Chondrocyte (in vitro differentiated cells): Measurements from ENCODE around the gene TRIM45. TPM values are rescaled to one million over a fixed set of nuclear protein-coding genes. Genes with fewer than 3 reads are reported as not detected.
A peak's percentile ranks its signal among the peaks of the same experiment; 100 is the strongest.

Experiments
- DNase-seq: peaks from one replicate; pipeline ENCODE4 v3.0.0; 2021; ENCODE audit warnings: mixed read lengths, low spot score
- H3K27ac Mint-ChIP-seq: one replicate; pipeline ENCODE4 v1.8.0; 2021; ENCODE audit warnings: mild to moderate bottlenecking, moderate library complexity, mixed read lengths; ENCODE audit not compliant: unreplicated experiment
- H3K27me3 Mint-ChIP-seq: 2 replicates; pipeline ENCODE4 v1.8.0; 2021; ENCODE audit warnings: low read depth, mixed read lengths
- H3K36me3 Mint-ChIP-seq: 2 replicates; pipeline ENCODE4 v1.8.0; 2021; ENCODE audit warnings: low read depth, mixed read lengths
- H3K4me1 Mint-ChIP-seq: 2 replicates; pipeline ENCODE4 v1.8.0; 2021; ENCODE audit warnings: low read depth, mild to moderate bottlenecking, mixed read lengths
- H3K4me3 Mint-ChIP-seq: one replicate; pipeline ENCODE4 v1.8.0; 2021; ENCODE audit warnings: mild to moderate bottlenecking, moderate library complexity, mixed read lengths; ENCODE audit not compliant: unreplicated experiment
- H3K9me3 Mint-ChIP-seq: 2 replicates; pipeline ENCODE4 v1.8.0; 2021; ENCODE audit warnings: low read depth, mixed read lengths
- CTCF ChIP-seq: fragments of 200-600 bp; sonication (generic); IDR thresholded peaks from 2 replicates; pipeline ENCODE4 v1.5.0; 2021; ENCODE audit warnings: antibody characterized with exemption, mild to moderate bottlenecking, moderate library complexity
- long read RNA-seq: library from polyadenylated mRNA; stranded (forward); transcript quantifications from one replicate; pipeline ENCODE4 v2.0.0, GENCODE V29; 2021
- total RNA-seq: library from RNA; stranded (reverse); gene quantifications from 3 replicates; pipeline ENCODE4 v1.2.1, GENCODE V29; 2021

Gene TRIM45, protein sequence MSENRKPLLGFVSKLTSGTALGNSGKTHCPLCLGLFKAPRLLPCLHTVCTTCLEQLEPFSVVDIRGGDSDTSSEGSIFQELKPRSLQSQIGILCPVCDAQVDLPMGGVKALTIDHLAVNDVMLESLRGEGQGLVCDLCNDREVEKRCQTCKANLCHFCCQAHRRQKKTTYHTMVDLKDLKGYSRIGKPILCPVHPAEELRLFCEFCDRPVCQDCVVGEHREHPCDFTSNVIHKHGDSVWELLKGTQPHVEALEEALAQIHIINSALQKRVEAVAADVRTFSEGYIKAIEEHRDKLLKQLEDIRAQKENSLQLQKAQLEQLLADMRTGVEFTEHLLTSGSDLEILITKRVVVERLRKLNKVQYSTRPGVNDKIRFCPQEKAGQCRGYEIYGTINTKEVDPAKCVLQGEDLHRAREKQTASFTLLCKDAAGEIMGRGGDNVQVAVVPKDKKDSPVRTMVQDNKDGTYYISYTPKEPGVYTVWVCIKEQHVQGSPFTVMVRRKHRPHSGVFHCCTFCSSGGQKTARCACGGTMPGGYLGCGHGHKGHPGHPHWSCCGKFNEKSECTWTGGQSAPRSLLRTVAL
- 5.3 to 6.3 TPM (median 6.0 TPM) in 3 replicates for total RNA-seq
- long read RNA-seq, partial matches to known transcripts, result 0 of 3 reads
- long read RNA-seq, other reads (novel, unspliced or antisense), result 2 of 3 reads

DNA sequence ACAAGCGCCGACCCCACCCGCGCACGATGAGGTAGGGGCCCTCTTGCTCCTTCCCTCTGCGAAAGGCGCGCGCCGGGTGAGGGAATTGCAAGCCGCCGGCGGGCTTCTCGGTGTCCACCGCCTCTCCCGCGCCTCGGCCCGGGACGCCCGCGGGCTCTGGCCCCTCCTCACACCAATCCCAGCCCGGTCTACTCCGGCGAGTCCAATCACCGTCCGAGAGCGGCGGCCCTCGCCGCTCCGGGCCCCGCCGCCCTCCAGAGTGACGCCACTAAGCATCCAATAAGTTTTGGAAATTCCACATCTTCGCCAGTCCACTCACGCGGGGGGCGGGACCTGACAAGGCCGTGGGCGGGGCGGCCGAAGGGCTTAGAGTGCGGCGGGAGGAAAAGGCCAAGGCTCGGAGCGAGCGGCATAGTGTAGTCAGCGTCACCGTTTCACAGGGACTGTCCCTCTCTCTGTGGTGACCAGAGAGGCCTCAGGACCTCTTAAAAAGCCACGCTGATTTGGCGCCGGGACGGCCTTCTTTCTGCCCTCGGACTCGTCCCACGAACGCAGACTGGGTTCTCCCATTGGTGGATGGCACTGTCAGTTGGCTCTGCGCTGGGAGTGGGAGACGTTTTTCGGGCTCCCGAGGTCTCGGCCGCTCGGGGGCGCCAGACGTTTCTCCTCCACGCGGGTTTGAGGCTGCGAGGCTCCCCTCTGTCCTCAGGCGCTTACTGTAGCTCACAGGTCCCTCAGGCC is at the start of gene TRIM45:
TRIM45 (minus strand) TSS at position 161 of the 741 bp plus-strand sequence. CDS start 548 bp downstream, outside the sequence.
- peak; percentile 97 for DNase-seq
- H3K4me1 Mint-ChIP-seq, result peaks cover 10% of the 10 kb centered on the region
- H3K9me3 Mint-ChIP-seq, result no peaks in the 10 kb centered on the region
- peak; percentile 90 for TF ChIP-seq CTCF
- no peaks in the 10 kb centered on the region for H3K36me3 Mint-ChIP-seq
- H3K27ac Mint-ChIP-seq, result peak within 1 kb of the TSS; percentile 95
- no peaks in the 10 kb centered on the region for H3K27me3 Mint-ChIP-seq
- H3K4me3 Mint-ChIP-seq, result peak within 1 kb of the TSS; percentile 84

DNA sequence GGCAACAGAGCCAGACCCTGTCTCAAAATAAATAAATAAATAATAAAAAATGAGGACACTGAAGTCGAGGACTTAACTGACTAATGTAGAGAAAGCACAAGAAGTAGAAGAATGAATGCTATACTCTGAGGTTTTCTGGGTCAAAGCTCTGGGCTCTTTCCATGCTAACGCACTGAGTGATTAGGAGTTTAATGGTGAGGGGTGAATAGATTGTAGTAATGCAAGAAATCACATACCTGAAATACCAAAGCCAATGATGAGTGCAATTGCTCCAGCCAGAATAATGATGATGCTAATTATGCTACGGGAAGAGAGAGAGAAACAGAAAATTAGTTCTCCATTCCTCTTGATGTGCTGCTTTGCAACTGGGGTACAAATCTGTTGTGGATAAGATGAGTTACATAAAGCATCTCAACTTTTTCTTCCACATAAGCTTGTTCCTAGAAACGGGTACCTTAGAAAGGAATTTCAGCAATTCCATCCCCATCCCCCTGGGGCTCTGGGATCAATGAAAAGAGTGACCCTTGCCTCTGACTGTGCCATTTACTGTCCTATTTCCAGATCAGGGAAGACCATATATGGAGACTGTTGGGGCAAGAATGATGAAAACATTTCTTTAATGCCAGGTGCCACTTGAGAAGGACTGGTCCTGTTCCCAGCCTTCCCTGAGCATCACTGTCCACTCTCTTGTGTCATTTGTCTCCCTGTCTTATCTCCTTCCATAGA is 48.5 kb upstream of the TRIM45 start:
- no peak for DNase-seq
- no peak for TF ChIP-seq CTCF

DNA sequence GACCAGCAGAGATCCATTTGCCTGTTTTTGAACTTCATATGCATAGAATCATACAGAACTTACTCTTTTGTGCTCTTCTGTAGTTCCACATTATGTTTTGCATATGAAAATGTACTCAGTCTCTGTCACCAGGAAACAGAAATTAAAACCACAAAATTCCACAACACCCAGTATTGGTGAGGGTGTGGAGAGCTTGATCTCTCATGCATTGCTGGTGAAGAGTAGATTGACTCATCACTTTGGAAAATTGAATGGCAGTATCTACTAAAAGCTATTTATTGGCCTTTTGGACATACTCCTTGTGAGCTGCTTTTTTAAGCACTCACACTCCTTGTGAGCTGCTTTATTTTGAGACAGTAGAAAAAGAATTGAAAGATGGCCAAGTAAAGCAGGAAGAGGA is 45.9 kb upstream of the TRIM45 start:
- Mint-ChIP-seq H3K27ac (peak overlapping the region; percentile 9), H3K36me3 (peaks cover 1% of the 10 kb centered on the region), H3K4me1 (peaks cover 13% of the 10 kb centered on the region), H3K9me3 (peaks cover 3% of the 10 kb centered on the region), H3K4me3 (no peak overlapping the region), H3K27me3 (no peaks in the 10 kb centered on the region)
- no peak for DNase-seq
- TF ChIP-seq CTCF, result no peak

More for the DNA sequence above, 48.5 kb upstream of the TRIM45 start:
- Mint-ChIP-seq H3K9me3 (peaks cover 3% of the 10 kb centered on the region), H3K4me1 (peaks cover 6% of the 10 kb centered on the region), H3K27me3 (no peaks in the 10 kb centered on the region), H3K36me3 (peaks cover 1% of the 10 kb centered on the region), H3K4me3 (no peak overlapping the region), H3K27ac (no peak overlapping the region)

DNA sequence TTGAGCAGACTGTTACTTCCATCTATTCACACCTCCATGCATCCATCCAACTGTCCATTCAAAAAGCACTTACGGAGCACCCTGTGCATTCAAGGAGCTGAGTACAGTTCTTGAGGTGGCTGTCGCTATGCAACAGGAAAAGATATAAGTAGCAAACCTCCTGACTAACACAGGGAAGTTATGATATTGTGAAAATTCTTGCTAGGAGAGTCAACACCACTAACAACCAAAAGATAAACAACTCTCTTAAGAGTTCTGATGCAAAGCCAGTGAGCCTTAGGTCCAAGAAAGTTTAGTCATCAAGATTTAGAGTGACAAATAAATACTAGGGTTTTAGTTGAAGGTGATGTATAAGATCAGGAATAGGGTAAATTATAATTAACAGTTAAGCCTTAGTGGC is 44.5 kb upstream of the TRIM45 start:
- Mint-ChIP-seq H3K9me3 (peaks cover 3% of the 10 kb centered on the region), H3K27ac (no peak overlapping the region), H3K4me3 (no peak overlapping the region), H3K27me3 (no peaks in the 10 kb centered on the region), H3K36me3 (peaks cover 1% of the 10 kb centered on the region), H3K4me1 (peaks cover 10% of the 10 kb centered on the region)
- TF ChIP-seq CTCF, result no peak
- no peak for DNase-seq
